Bronchial epithelial cell (primary cell): ENCODE data around the gene SEMA4D. TPM values are rescaled to one million over a fixed set of nuclear protein-coding genes. Genes with fewer than 3 reads are reported as not detected.

Source experiments
- DNase-seq: peaks from one replicate; pipeline ENCODE4 v3.0.0-alpha.2; 2010; ENCODE audit warnings: low read depth
- FAIRE-seq: peaks from 2 replicates; lab custom pipeline; 2011; peaks lifted over from hg19 to GRCh38; lab: Jason Lieb, UNC
- H3K27me3 ChIP-seq: 2 replicates; pipeline ENCODE4 v1.5.1; 2011; ENCODE audit warnings: low read length; ENCODE audit not compliant: control insufficient read depth, insufficient read depth
- H3K36me3 ChIP-seq: 2 replicates; pipeline ENCODE4 v1.5.1; 2011; ENCODE audit warnings: low read length; ENCODE audit not compliant: control insufficient read depth, insufficient read depth
- H3K4me3 ChIP-seq: 2 replicates; pipeline ENCODE4 v1.5.1; 2011; ENCODE audit warnings: mild to moderate bottlenecking, low read depth, low read length, control low read depth
- total RNA-seq: library from RNA; depleted of rRNA; stranded (reverse); fragments of >200 nt; gene quantifications from 2 replicates; pipeline ENCODE4 v1.2.1, GENCODE V29; 2014
- TF ChIP-seq, protein P1 (sequence below): IDR thresholded peaks from 2 replicates; pipeline ENCODE4 v1.5.1; 2011; ENCODE audit warnings: mild to moderate bottlenecking, moderate library complexity, low read length, control low read depth, inconsistent platforms; ENCODE audit not compliant: insufficient read depth, severe bottlenecking

SEMA4D gene
- total RNA-seq, 1 donor from 2014 or later = 1.8 TPM

DNA sequence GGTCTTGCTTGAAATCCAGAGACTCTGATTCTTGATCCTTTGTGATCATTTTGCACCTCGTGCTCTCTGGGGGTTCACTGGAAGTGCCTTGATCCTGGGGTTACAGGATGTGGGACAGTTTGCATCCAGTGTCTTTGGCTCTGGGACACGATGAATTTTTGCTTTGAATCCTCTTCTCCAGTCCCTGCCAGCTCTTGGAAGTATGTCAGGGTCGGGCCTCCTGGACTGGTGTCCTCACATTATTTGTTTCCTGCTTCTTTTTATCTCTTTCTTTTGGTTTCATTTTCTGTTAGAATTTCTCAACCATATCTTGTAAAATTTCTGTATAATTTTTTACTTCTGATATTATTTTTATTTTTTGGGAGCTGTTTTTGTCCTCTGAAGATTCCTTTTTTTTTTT, 145.5 kb downstream of the SEMA4D start:
- Histone ChIP-seq H3K4me3 (no peak overlapping the region), H3K36me3 (peaks cover 44% of the 10 kb centered on the region), H3K27me3 (no peaks in the 10 kb centered on the region)
- FAIRE-seq (no peak), DNase-seq (no peak)
- TF ChIP-seq, protein P1, sequence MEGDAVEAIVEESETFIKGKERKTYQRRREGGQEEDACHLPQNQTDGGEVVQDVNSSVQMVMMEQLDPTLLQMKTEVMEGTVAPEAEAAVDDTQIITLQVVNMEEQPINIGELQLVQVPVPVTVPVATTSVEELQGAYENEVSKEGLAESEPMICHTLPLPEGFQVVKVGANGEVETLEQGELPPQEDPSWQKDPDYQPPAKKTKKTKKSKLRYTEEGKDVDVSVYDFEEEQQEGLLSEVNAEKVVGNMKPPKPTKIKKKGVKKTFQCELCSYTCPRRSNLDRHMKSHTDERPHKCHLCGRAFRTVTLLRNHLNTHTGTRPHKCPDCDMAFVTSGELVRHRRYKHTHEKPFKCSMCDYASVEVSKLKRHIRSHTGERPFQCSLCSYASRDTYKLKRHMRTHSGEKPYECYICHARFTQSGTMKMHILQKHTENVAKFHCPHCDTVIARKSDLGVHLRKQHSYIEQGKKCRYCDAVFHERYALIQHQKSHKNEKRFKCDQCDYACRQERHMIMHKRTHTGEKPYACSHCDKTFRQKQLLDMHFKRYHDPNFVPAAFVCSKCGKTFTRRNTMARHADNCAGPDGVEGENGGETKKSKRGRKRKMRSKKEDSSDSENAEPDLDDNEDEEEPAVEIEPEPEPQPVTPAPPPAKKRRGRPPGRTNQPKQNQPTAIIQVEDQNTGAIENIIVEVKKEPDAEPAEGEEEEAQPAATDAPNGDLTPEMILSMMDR = no peak

DNA sequence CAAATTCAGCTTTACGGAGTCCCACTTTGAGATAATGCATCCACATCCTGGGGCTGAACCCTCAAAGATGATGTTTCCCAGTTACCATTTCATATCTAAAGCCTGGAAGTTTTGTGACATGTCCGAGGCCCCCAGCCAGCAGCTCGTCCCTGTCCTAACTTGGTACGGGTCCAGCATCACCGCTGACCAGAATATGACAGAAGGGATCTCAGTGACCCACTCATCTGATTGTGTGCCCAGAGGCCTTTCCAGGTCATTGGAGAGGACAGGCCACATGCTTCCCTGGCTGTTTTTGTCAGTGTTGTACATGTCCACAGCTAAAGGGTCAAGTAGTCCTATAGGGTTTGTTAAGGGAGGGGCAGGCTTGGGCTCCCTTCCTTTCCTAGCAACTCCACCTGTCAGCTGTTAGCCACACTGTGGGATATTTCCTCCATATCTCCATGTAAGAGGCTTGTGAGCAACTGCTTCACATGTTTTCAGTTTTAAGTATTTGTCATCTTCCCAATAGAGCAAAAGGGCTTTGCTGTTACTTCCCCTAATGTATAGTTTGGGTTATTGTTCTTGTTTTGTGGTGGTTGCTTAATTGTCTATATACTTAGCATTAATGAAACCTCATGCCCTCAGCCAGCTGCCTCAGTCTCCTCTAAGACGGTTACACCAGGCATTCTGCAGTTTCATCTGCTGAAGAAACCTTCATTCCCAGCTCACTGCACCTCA, 146.2 kb downstream of the SEMA4D start:
- DNase-seq (no peak), FAIRE-seq (no peak)
- TF ChIP-seq, protein P1 = no peak
- Histone ChIP-seq H3K4me3 (no peak overlapping the region), H3K36me3 (peaks cover 41% of the 10 kb centered on the region), H3K27me3 (no peaks in the 10 kb centered on the region)

GRCh38 chr9:89350988-89351557, 146.8 kb downstream of the SEMA4D start:
- DNase-seq (no peak), FAIRE-seq (no peak)
- H3K36me3 ChIP-seq = peaks cover 41% of the 10 kb centered on the region

GRCh38 chr9:89349607-89350006, 148.3 kb downstream of the SEMA4D start:
- Histone ChIP-seq H3K4me3 (no peak overlapping the region), H3K27me3 (no peaks in the 10 kb centered on the region), H3K36me3 (peaks cover 40% of the 10 kb centered on the region)
- DNase-seq = no peak
- FAIRE-seq = no peak
- TF ChIP-seq, protein P1 = no peak

More at GRCh38 chr9:89350988-89351557, 146.8 kb downstream of the SEMA4D start:
- Histone ChIP-seq H3K4me3 (no peak overlapping the region), H3K27me3 (no peaks in the 10 kb centered on the region)
- TF ChIP-seq, protein P1 = no peak

DNA sequence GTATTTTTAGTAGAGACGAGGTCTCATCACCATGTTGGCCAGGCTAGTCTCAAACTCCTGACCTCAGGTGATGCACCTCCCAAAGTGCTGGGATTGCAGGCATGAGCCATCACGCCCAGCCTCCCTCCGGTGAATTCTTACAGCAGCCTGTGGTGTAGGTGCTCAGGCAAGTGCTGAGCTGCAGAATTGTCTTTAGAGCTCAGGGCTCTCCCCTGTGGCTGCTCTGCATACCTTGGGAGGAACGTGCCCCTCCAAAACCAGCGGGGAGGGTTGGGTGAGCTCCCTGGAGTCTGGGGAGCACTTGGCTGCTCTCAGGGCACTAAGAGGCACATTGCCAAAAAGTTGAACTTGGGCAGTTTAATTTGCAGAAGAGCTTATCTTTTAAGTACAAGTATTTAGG, 150.3 kb downstream of the SEMA4D start:
- Histone ChIP-seq H3K4me3 (no peak overlapping the region), H3K36me3 (peaks cover 30% of the 10 kb centered on the region), H3K27me3 (no peaks in the 10 kb centered on the region)
- TF ChIP-seq, protein P1 = no peak
- no peak for DNase-seq
- no peak for FAIRE-seq
